ENCODE results near the gene HDAC10.

The HDAC10 gene

GRCh38 chr22:50255099-50255498, 4.0 kb upstream of the HDAC10 start:
- no peak for DNase-seq

- DNase-seq, result no peak
Measured at GRCh38 chr22:50253941-50254340, 2.9 kb upstream of the HDAC10 start.

GRCh38 chr22:50253046-50253915, 2.2 kb upstream of the HDAC10 start:
- no peak for DNase-seq

GRCh38 chr22:50252082-50253045, 1.3 kb upstream of the HDAC10 start:
- peak; percentile 35 for DNase-seq

- no peak for DNase-seq
Measured at GRCh38 chr22:50251477-50252081, 514 bp upstream of the HDAC10 start.

- DNase-seq, result no peak
Measured at GRCh38 chr22:50250249-50250554, 863 bp downstream of the HDAC10 start.

- no peak for DNase-seq
Measured at GRCh38 chr22:50249341-50250248, 1.5 kb downstream of the HDAC10 start.

GRCh38 chr22:50248196-50249081, 2.6 kb downstream of the HDAC10 start:
- DNase-seq, result no peak

GRCh38 chr22:50247748-50248147, 3.3 kb downstream of the HDAC10 start:
- DNase-seq, result no peak

GRCh38 chr22:50246242-50247175, 4.6 kb downstream of the HDAC10 start:
- DNase-seq, result no peak

GRCh38 chr22:50245214-50246072, 5.6 kb downstream of the HDAC10 start:
- peak; percentile 15 for DNase-seq

- peak; percentile 90 for DNase-seq
Measured at GRCh38 chr22:50244420-50245213, 6.4 kb downstream of the HDAC10 start, which contains the start of gene TUBGCP6. TSS of gene TUBGCP6 (minus strand) at chr22:50245023. CDS start at chr22:50244459, 564 bp downstream.

GRCh38 chr22:50243685-50244419, 7.2 kb downstream of the HDAC10 start:
- DNase-seq, result no peak

- DNase-seq, result no peak
Measured at GRCh38 chr22:50242406-50242949, 8.6 kb downstream of the HDAC10 start.

GRCh38 chr22:50238755-50239154, 12.3 kb downstream of the HDAC10 start:
- DNase-seq, result no peak

- no peak for DNase-seq
Measured at GRCh38 chr22:50236731-50237409, 14.2 kb downstream of the HDAC10 start.

Measured in NCI-H345 (cell line).